ENCODE measurements around the gene ICOS.
"Not testable (repeated sequence)": the region's sequence is repeated elsewhere in the genome, so short reads cannot be mapped to it uniquely, and the experiment has no call there.

Gene ICOS

GRCh38 chr2:203918839-203919238, 17.7 kb upstream of the ICOS start:
- DNase-seq, result no peak

- no peak for DNase-seq
These were observed 10.9 kb upstream of the ICOS start for GRCh38 chr2:203925512-203926158.

- no peak for DNase-seq
These were observed 7.7 kb upstream of the ICOS start for GRCh38 chr2:203928849-203929248.

- DNase-seq, result not testable (repeated sequence)
These were observed 5.3 kb upstream of the ICOS start for GRCh38 chr2:203931262-203931661.

- peak; percentile 61 for DNase-seq
These were observed 2.5 kb upstream of the ICOS start for GRCh38 chr2:203934041-203934492.

- peak; percentile 15 for DNase-seq
These were observed 1.7 kb upstream of the ICOS start for GRCh38 chr2:203934711-203935438.

GRCh38 chr2:203935568-203935967, 995 bp upstream of the ICOS start:
- DNase-seq, result no peak

GRCh38 chr2:203936949-203937348, 386 bp downstream of the ICOS start:
- DNase-seq, result no peak

GRCh38 chr2:203937788-203938187, 1.2 kb downstream of the ICOS start:
- no peak for DNase-seq

GRCh38 chr2:203940039-203940438, 3.5 kb downstream of the ICOS start:
- DNase-seq, result no peak

- peak; percentile 22 for DNase-seq
These were observed 7.2 kb downstream of the ICOS start for GRCh38 chr2:203943493-203944382.

- DNase-seq, result no peak
These were observed 12.2 kb downstream of the ICOS start for GRCh38 chr2:203948733-203949132.

GRCh38 chr2:203949228-203949627, 12.7 kb downstream of the ICOS start:
- peak; percentile 32 for DNase-seq

GRCh38 chr2:203951366-203951902, 14.9 kb downstream of the ICOS start:
- peak; percentile 59 for DNase-seq

GRCh38 chr2:203959265-203959664, 22.7 kb downstream of the ICOS start:
- no peak for DNase-seq

GRCh38 chr2:203959672-203960071, 23.1 kb downstream of the ICOS start:
- DNase-seq, result no peak

GRCh38 chr2:203960811-203961210, 24.2 kb downstream of the ICOS start:
- DNase-seq, result no peak

- not testable (repeated sequence) for DNase-seq
These were observed 28.6 kb downstream of the ICOS start for GRCh38 chr2:203965190-203965589.

- DNase-seq, result no peak
These were observed 34.7 kb downstream of the ICOS start for GRCh38 chr2:203971251-203971650.

GRCh38 chr2:203972066-203972465, 35.5 kb downstream of the ICOS start:
- DNase-seq, result no peak

GRCh38 chr2:203973000-203973399, 36.4 kb downstream of the ICOS start:
- no peak for DNase-seq

GRCh38 chr2:203973676-203974075, 37.1 kb downstream of the ICOS start:
- no peak for DNase-seq

- no peak for DNase-seq
These were observed 39.3 kb downstream of the ICOS start for GRCh38 chr2:203975912-203976311.

Measured in CD4-positive, alpha-beta T cell treated with Interleukin-6 for 4 hours (primary cell).